GM18861 (cell line): ENCODE results near the gene RIMBP2.

Experiments used
- ATAC-seq: cut with Tn5 transposase; IDR thresholded peaks from one replicate; pipeline ENCODE4 v1.9.1; 2021; ENCODE audit not compliant: unreplicated experiment

Gene RIMBP2

GRCh38 chr12:130520784-130521183 is 195.3 kb downstream of the RIMBP2 start:
- ATAC-seq: no peak

GRCh38 chr12:130517588-130517987 is 198.5 kb downstream of the RIMBP2 start:
- ATAC-seq: no peak

GRCh38 chr12:130514149-130514551 is 201.9 kb downstream of the RIMBP2 start:
- ATAC-seq: no peak

- ATAC-seq: no peak
Measured at GRCh38 chr12:130513556-130513955, 202.5 kb downstream of the RIMBP2 start.

- ATAC-seq: no peak
Measured at GRCh38 chr12:130511285-130511684, 204.8 kb downstream of the RIMBP2 start.

GRCh38 chr12:130509454-130509853 is 206.6 kb downstream of the RIMBP2 start:
- ATAC-seq: no peak

- no peak for ATAC-seq
Measured at GRCh38 chr12:130508847-130509246, 207.3 kb downstream of the RIMBP2 start.

- no peak for ATAC-seq
Measured at GRCh38 chr12:130508318-130508717, 207.8 kb downstream of the RIMBP2 start.

GRCh38 chr12:130506844-130507243 is 209.3 kb downstream of the RIMBP2 start:
- no peak for ATAC-seq

- no peak for ATAC-seq
Measured at GRCh38 chr12:130504840-130505175, 211.3 kb downstream of the RIMBP2 start.

- no peak for ATAC-seq
Measured at GRCh38 chr12:130504110-130504839, 211.8 kb downstream of the RIMBP2 start.

- no peak for ATAC-seq
Measured at GRCh38 chr12:130501821-130502220, 214.3 kb downstream of the RIMBP2 start.

GRCh38 chr12:130500835-130501330 is 215.2 kb downstream of the RIMBP2 start:
- ATAC-seq: no peak

GRCh38 chr12:130499474-130499873 is 216.6 kb downstream of the RIMBP2 start:
- ATAC-seq: no peak

- no peak for ATAC-seq
Measured at GRCh38 chr12:130498589-130499385, 217.3 kb downstream of the RIMBP2 start.

GRCh38 chr12:130497991-130498390 is 218.1 kb downstream of the RIMBP2 start:
- ATAC-seq: no peak

GRCh38 chr12:130497321-130497720 is 218.8 kb downstream of the RIMBP2 start:
- ATAC-seq: no peak

GRCh38 chr12:130496516-130497120 is 219.5 kb downstream of the RIMBP2 start:
- ATAC-seq: no peak

GRCh38 chr12:130495156-130495555 is 220.9 kb downstream of the RIMBP2 start:
- no peak for ATAC-seq

- no peak for ATAC-seq
Measured at GRCh38 chr12:130494736-130495135, 221.4 kb downstream of the RIMBP2 start.

GRCh38 chr12:130493951-130494350 is 222.1 kb downstream of the RIMBP2 start:
- ATAC-seq: no peak
